SK-N-SH treated with all-trans-retinoic acid at 6 μM for 48 hours (cell line): ENCODE results near the gene EDEM3.

Source experiments
- BACH2 ChIP-seq: fragments of 250-450 bp; sonication (Bioruptor Pico); IDR thresholded peaks from 2 replicates; pipeline ENCODE4 v1.9.0; 2021; ENCODE audit warnings: mild to moderate bottlenecking, borderline replicate concordance
- CSDC2 ChIP-seq: fragments of 250-450 bp; sonication (Bioruptor Pico); IDR thresholded peaks from 2 replicates; pipeline ENCODE4 v1.5.0; 2020; ENCODE audit warnings: mild to moderate bottlenecking, moderate library complexity
- GLIS3 ChIP-seq: fragments of 250-450 bp; sonication (Bioruptor Pico); IDR thresholded peaks from 2 replicates; pipeline ENCODE4 v1.5.0; 2020; ENCODE audit warnings: mild to moderate bottlenecking, moderate library complexity
- OSR1 ChIP-seq: fragments of 250-450 bp; sonication (Bioruptor Pico); IDR thresholded peaks from 2 replicates; pipeline ENCODE4 v1.8.0; 2022; ENCODE audit warnings: moderate library complexity, mild to moderate bottlenecking, inconsistent platforms
- PPARA ChIP-seq: fragments of 250-450 bp; sonication (Bioruptor Pico); IDR thresholded peaks from 2 replicates; pipeline ENCODE4 v1.5.0; 2020; ENCODE audit warnings: mild to moderate bottlenecking, borderline replicate concordance
- RARB ChIP-seq: fragments of 250-450 bp; sonication (Bioruptor Pico); IDR thresholded peaks from 2 replicates; pipeline ENCODE4 v1.8.0; 2021; ENCODE audit warnings: mild to moderate bottlenecking, moderate library complexity
- ZNF565 ChIP-seq: fragments of 450-650 bp; formaldehyde crosslinking; conservative IDR thresholded peaks from 2 replicates; pipeline ENCODE4 v1.5.0; 2020; ENCODE audit warnings: low read depth, mild to moderate bottlenecking, moderate library complexity
- ZNF70 ChIP-seq: fragments of 450-650 bp; formaldehyde crosslinking; IDR thresholded peaks from 2 replicates; pipeline ENCODE4 v1.5.0; 2020; ENCODE audit warnings: mild to moderate bottlenecking, moderate library complexity
- ZNF8 ChIP-seq: fragments of 450-650 bp; formaldehyde crosslinking; IDR thresholded peaks from 2 replicates; pipeline ENCODE4 v1.5.0; 2020; ENCODE audit warnings: mild to moderate bottlenecking, moderate library complexity

EDEM3 gene

DNA sequence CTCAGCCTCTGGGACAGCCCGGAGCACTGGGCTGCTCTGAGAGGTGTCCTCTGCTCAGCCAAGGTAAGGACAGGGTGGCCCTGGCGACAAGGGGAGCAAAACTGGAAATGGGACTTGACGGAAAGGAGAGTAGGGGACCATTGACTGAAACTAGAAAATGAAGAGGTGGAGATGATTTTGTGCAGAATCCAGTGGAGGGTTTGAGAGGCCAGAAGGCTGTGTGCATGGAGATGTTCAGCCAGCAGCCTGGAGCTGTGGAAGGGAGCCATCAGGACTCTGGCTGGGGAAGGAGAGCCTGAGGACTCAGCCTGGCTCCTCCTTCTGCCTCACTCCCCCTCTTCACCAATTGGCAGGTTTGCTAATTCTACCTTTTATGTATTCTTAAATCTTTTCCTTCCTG lies 114.2 kb downstream of the EDEM3 start (continued):
- TF ChIP-seq OSR1 (CRISPR knock-in tag) (no peak), PPARA (no peak), BACH2 (CRISPR knock-in tag) (no peak), CSDC2 (CRISPR knock-in tag) (no peak), RARB (CRISPR knock-in tag) (no peak), GLIS3 (no peak), ZNF70 (CRISPR knock-in tag) (no peak), ZNF8 (CRISPR knock-in tag) (no peak), ZNF565 (CRISPR knock-in tag) (no peak)
